Progenitor cell of endocrine pancreas (in vitro differentiated cells): ENCODE results near the gene RXFP1. TPM values are rescaled to one million over a fixed set of nuclear protein-coding genes. Genes with fewer than 3 reads are reported as not detected.

Experiments
- DNase-seq: peaks from one replicate; pipeline ENCODE4 v3.0.0; 2021; ENCODE audit warnings: low spot score; ENCODE audit not compliant: unreplicated experiment
- H3K27ac Mint-ChIP-seq: 2 replicates; pipeline ENCODE4 v1.8.0; 2021; ENCODE audit warnings: mild to moderate bottlenecking, moderate library complexity, mixed read lengths
- H3K27me3 Mint-ChIP-seq: 2 replicates; pipeline ENCODE4 v1.8.0; 2021; ENCODE audit warnings: mixed read lengths
- H3K36me3 Mint-ChIP-seq: 2 replicates; pipeline ENCODE4 v1.8.0; 2022; ENCODE audit warnings: mixed read lengths; ENCODE audit not compliant: insufficient read depth
- H3K4me1 Mint-ChIP-seq: 2 replicates; pipeline ENCODE4 v1.8.0; 2021; ENCODE audit warnings: low read depth, mixed read lengths
- H3K4me3 Mint-ChIP-seq: 2 replicates; pipeline ENCODE4 v1.8.0; 2021; ENCODE audit warnings: low read depth, mild to moderate bottlenecking, moderate library complexity, mixed read lengths
- H3K9me3 Mint-ChIP-seq: 2 replicates; pipeline ENCODE4 v1.8.0; 2021; ENCODE audit warnings: low read depth, mixed read lengths
- total RNA-seq: library from RNA; stranded (reverse); gene quantifications from 2 replicates; pipeline ENCODE4 v1.2.1, GENCODE V29; 2021
- TF ChIP-seq, protein P1 (sequence below): fragments of 200-600 bp; sonication (generic); IDR thresholded peaks from one replicate; pipeline ENCODE4 v1.5.0; 2021; ENCODE audit warnings: antibody characterized with exemption, mild to moderate bottlenecking; ENCODE audit not compliant: unreplicated experiment

RXFP1 gene
- total RNA-seq, 1 donor from 2014 or later = not detected

DNA sequence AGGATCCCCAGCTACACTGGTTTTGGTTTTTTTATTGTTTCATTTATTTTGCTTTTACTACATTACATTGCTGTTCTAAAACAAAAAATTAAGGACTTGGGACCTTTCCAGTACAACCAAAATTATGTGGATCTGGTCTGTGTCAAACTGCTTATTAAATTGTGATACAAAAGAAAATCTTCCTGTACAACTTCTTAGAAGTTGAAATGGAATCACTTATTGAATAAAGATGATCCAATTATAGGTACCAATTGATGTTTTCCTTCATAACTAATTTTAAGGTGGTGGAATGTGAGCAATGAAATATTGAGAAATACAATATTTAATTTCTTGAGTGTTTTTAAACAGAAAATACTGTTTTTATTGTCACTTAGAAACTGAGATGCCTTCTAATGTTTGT is 82.7 kb downstream of the RXFP1 start:
- Mint-ChIP-seq H3K4me3 (no peak overlapping the region), H3K27ac (no peak overlapping the region), H3K27me3 (no peaks in the 10 kb centered on the region), H3K9me3 (no peaks in the 10 kb centered on the region), H3K4me1 (no peaks in the 10 kb centered on the region), H3K36me3 (no peaks in the 10 kb centered on the region)
- DNase-seq = no peak
- TF ChIP-seq, protein P1, sequence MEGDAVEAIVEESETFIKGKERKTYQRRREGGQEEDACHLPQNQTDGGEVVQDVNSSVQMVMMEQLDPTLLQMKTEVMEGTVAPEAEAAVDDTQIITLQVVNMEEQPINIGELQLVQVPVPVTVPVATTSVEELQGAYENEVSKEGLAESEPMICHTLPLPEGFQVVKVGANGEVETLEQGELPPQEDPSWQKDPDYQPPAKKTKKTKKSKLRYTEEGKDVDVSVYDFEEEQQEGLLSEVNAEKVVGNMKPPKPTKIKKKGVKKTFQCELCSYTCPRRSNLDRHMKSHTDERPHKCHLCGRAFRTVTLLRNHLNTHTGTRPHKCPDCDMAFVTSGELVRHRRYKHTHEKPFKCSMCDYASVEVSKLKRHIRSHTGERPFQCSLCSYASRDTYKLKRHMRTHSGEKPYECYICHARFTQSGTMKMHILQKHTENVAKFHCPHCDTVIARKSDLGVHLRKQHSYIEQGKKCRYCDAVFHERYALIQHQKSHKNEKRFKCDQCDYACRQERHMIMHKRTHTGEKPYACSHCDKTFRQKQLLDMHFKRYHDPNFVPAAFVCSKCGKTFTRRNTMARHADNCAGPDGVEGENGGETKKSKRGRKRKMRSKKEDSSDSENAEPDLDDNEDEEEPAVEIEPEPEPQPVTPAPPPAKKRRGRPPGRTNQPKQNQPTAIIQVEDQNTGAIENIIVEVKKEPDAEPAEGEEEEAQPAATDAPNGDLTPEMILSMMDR = no peak

DNA sequence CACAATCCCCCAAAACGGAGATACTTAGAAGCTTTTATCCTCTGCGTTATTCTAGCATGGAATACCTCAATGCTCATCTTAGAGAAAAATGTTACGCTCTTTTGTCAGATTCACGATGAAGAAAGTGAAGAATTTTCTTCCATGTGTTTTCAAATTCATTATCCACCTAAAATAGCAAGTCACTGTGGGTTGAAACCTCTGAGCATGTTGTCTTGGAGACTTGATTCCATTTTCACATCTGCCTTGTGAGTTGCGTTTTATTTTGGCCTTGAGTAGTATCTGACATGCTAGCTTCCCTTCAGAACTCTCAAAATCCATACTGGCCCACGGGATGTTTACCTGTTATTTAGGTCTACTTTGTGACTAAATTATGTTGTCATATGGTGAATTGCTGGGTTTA is 83.7 kb downstream of the RXFP1 start:
- TF ChIP-seq, protein P1 = no peak
- Mint-ChIP-seq H3K27ac (no peak overlapping the region), H3K4me1 (no peaks in the 10 kb centered on the region), H3K36me3 (no peaks in the 10 kb centered on the region), H3K4me3 (no peak overlapping the region), H3K27me3 (no peaks in the 10 kb centered on the region), H3K9me3 (no peaks in the 10 kb centered on the region)
- DNase-seq = no peak

DNA sequence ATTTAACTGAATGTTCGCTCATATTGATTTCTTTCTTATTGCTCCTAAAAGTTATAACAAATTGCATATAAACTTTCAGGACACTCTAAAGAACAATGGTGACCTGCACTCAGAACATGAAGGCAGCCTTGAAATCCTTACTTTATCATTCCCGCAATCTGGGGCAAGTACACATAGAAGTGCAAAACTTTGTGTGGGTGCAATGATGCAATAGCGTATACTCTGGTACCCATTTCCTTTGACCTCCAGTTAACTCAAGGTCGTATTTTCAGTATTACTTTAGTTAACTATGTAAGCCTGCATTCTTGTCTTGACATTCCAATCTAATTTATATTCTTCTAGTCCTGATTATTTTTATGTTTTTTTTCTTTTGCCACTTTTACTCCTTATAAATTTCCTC is 85.3 kb downstream of the RXFP1 start:
- H3K27ac Mint-ChIP-seq = no peak overlapping the region
- H3K4me3 Mint-ChIP-seq = no peak overlapping the region
- no peaks in the 10 kb centered on the region for H3K4me1 Mint-ChIP-seq
- H3K36me3 Mint-ChIP-seq = no peaks in the 10 kb centered on the region
- no peak for DNase-seq
- H3K27me3 Mint-ChIP-seq = no peaks in the 10 kb centered on the region
- TF ChIP-seq, protein P1 = no peak
- H3K9me3 Mint-ChIP-seq = no peaks in the 10 kb centered on the region

DNA sequence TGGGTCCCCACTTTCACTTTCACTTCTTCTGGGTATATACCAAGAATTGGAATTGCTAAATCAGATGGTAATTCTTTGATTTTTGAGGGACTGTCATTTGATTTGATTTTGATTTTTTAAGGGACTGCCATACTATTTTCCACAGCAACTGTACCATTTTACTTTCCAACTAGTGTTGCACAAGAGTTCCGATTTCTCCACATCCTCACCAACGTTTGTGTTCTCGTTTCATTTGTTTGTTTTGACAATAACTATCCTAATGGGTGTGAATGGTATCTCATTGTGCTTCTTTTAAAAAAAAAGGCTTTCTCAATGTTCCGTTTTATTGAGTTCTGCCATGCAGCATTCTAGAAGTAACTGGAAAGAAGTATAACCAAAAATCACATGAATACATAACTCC is 87.4 kb downstream of the RXFP1 start:
- H3K9me3 Mint-ChIP-seq = no peaks in the 10 kb centered on the region
- no peak for DNase-seq
- H3K27me3 Mint-ChIP-seq = no peaks in the 10 kb centered on the region
- no peaks in the 10 kb centered on the region for H3K4me1 Mint-ChIP-seq
- TF ChIP-seq, protein P1 = no peak
- no peaks in the 10 kb centered on the region for H3K36me3 Mint-ChIP-seq
- no peak overlapping the region for H3K27ac Mint-ChIP-seq
- no peak overlapping the region for H3K4me3 Mint-ChIP-seq

DNA sequence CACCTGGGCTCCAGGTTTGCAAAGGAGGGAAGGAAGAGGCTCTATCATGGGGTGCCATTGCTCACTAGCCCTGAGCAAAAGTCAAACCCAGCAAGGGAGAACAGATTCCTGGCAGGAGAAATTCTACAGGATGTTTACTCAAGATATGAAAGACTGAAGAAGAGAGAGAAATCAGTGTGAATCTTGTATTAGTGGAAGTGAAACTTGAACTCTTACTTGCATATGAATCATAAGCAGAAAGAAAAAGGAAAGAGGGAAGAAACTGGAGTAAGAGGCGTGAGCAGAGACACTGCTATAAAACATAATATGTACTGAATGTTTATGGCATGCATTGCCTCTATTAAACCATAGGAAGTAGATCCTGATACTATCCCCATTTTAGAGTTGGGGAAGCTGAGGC is 89.1 kb downstream of the RXFP1 start:
- Mint-ChIP-seq H3K4me1 (no peaks in the 10 kb centered on the region), H3K9me3 (peaks cover 6% of the 10 kb centered on the region), H3K4me3 (no peak overlapping the region), H3K27ac (no peak overlapping the region), H3K36me3 (no peaks in the 10 kb centered on the region), H3K27me3 (no peaks in the 10 kb centered on the region)
- no peak for DNase-seq
- TF ChIP-seq, protein P1 = no peak
